HG02981 (cell line): ENCODE results near the gene MBL2.

Experiments
- ATAC-seq: cut with Tn5 transposase; IDR thresholded peaks from one replicate; pipeline ENCODE4 v1.9.1; 2021; ENCODE audit warnings: mild to moderate bottlenecking, moderate library complexity; ENCODE audit not compliant: unreplicated experiment

The MBL2 gene

DNA sequence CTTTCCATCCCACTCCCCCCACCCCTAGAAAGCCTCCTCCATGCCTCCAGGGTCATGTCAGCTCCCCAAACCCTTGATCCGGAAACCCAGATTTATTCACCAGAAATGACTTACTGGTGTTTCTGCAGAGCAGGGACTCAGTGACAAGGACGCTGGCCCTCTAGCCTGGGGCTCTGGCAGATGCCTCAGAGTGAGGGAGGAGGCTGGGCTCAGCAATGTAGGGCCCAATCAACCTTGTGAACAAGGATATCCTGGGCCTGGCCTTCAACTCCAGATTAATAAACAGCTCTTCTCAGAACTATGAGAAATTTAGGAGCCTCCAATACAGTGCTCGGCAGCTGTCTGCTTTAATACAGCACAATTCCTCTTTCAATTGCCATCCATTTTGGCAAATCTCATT, at the start of gene MBL2:
Gene MBL2 (minus strand): TSS at position 162 of the 400 bp plus-strand sequence. CDS start 1,149 bp downstream, outside the sequence.
- no peak for ATAC-seq

DNA sequence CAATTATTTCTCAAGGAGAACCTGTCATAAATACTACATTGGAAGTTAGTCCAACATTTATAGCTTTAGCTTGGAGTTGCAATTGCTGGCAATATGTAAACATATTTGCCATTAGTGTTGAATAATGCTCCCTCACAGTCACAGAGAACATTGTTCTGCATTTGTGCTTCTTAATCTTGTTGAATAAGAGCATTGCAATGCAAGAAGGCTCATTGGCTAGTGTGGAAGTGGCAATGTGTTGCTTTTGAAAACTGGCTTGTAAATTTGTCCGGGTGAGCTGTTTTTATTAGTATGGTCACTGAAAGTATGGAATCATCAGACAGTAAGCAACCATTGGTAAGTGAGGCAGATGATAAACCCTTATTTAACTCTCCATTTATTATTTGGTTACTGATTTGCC, 47.7 kb upstream of the MBL2 start:
- ATAC-seq, result no peak

DNA sequence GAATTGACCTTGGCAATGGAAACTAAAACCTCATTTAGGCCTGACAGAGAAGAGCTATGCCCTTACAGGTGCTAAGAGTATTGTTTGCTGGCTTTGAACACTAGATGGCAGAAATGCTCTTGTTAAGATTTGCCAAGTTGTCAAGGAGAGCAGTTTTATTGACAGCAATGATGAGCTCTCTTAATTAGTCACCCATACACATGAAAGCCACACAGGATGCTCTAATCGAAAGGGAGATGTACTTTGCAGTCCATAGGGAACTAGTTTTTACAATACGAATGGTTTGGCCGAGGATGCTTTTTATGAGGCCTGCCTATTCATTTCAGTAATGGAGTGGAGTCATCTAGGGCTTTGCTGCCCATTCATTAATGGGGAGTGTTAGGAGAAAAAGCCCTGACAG, 45.4 kb upstream of the MBL2 start:
- peak; percentile 99 for ATAC-seq

DNA sequence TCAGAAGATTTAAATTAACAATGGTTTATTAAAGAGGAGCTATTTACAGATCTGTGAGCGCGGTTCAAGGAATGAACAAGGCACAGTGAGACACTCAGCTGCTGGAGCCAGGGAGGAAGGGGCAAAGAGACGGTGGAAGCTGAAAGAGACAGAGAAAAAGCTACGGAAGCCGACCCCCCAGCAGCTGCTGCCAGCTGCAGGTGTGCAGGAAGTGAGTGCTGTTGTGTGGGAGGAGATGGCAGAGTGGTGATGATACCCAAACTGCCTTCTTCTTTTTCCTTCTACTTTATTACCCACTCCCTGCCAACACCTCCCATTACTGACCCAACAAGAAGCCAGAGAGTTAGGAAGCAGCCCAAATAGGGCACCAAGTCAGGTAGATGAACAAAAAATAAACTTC, 41.9 kb upstream of the MBL2 start:
- ATAC-seq, result no peak

DNA sequence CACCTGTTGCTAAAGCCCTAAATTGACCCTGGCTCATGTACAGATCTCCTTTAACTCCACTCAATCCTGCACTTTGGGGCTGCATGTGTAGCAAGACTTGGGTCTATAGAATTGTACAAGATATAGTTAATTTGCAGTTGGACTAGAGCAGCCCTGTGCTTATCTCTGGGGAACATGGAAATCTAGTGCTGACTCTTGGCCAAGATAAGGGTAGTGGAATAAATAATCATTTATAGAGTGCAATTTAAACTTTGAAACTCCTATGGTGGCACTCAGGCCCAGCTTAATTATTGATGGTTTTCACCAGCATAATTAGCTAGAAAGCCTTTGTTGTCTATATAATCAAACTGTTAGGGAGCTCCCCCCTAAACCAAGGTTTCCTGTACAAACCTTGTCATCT, 39.2 kb upstream of the MBL2 start:
- ATAC-seq, result no peak

DNA sequence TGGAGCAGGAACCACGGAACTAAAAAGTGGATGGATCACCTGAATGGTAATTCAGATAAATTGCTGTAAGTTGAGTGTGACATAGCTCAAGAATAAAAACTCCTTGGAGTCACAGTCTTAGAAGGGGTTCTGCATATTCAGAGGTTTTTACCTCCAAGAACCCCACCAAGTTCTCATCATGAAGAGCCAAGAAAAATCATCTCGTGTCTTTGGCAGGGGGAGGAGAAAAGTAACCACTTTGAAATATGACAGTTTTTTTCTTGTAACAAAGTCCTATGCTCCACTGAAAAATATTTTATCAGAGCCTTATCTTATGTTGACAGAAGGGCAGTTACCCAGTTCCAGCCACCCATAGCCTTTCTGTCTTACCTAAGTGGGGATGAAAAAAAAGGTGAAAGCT, 38.2 kb upstream of the MBL2 start:
- no peak for ATAC-seq

DNA sequence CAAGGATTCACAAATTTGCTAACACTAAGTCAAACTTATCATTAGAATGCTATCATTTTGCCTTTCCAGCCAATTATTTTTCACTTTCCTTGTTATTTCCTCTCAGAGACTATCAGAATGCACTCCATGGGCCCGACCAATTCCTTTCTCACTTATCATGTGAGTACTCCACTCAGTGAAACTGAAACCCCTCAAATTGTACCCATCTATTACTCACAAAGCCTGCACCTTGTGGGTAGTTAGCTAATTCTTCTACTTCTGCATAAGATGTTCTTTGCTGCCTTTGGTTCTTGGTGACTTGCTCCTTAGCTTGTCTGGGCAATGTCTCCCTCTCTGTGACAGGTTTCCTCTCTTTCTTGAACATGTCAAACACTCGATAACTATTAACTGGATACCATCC, 35.2 kb upstream of the MBL2 start:
- peak; percentile 56 for ATAC-seq

DNA sequence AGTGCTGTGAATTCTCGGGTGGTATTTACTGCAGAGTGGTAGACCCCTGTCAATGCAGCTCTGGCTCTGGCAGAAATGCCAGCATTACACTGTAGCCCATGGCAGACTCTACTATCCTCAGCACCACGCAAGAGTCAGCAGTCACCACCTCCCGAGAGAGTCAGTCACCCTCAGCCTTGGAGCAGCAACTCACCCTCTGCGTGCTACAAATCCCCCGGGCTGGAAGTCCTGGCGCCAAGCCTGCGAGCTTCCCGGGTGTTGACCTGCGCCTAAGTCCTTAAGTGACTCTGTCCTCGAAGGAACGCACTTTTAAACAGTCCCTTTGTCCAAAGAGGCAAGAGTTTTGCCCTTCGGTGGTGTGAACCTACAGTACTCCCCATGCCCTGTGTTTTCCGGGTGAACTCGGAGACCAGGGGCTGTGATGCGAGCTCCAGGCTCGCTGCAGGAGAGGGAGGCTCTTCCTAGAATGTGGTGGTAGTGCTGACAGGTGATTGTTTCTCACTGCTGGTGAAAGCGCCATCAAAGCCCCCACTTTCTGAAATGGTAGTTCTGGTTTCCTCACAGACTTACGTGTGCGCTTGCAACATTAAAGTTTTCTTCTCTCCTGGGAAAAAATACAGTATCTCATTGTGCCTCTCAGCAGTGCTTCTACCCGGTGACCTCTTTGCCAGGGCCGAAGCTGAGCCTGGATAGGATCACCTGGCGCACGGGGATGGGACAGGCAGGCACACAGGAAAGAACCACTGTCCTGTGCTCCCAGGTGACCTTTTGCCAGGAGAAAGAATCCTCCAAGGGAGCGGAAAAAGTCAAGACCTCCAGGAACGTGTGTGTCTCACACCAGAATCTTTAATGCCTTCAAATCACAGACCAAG, 33.1 kb upstream of the MBL2 start:
- ATAC-seq, result no peak

DNA sequence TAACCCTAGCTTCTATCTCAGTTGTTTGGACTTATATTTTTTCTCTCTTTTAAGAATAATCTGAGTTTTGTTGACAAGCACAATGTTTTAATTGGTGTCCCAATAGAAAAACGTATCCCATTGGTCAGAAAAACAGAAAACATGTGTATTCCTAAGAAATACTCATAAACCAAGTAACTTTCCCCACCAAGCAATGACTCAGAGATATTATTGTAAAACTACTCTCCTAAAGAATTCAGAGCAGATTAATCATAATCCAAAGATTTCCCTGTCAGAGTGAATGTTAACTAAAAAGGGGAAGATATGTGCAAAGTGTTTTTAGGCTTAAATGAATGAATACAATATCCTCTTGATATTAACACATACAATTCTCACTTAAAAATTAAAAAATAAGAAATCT, 29.4 kb upstream of the MBL2 start:
- no peak for ATAC-seq

DNA sequence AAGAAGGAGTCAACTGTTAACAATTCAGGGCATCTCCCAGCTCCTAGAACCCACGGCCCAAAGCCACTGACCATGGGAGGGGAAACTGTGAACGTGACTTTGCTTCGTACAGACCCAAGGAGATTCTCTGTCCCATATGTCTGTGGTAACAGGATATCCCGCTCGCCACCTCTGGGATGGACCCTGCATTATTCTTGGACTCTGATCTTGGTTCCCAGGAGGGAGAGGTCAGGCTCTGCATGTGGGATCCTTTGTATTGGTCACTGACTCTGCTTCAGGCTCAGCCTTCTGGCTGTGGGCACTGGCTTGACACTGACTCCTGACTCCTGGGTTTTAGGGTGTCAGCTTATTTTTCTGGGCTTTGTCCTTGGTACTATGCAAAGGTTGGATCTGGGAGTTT, 13.5 kb upstream of the MBL2 start:
- no peak for ATAC-seq

DNA sequence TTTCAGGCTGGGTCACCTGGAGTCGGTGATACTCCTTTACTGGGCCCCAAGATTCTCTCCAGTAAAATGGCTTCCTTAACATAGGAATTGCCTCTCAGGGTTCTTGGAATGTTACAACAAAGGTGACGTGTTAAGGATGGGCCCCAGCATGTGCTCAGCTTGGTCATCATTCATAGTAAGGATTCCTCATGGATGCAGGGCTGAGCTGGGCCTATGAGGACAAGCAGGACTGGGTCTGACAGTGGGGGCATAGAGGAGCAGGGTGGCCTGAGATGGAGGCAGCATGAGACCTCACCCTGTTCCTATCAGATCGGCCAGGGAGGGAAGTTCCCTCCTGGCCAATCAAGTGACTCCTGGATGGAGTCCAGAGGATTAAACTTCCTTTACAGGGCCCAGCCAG, 12.8 kb upstream of the MBL2 start:
- ATAC-seq, result no peak

DNA sequence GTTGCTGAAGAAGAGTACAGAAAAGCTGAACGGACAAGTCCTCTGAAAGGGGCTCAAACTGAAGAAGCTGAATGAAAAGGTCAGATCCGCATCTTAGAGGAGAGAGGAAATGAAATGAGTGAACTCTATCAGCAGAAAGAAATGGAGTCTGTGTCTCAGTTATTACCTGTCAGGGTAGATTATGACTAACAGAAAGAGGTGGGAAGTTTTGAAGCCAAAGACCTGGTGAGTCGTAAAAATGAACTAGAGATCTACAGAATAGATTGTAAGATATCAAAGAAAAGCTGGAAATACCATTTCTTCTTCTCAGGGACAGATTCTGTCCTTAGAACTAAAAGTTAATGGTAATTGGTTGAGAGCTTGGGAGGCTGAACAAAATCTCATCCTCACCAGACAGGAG, 11.1 kb upstream of the MBL2 start:
- ATAC-seq, result no peak

DNA sequence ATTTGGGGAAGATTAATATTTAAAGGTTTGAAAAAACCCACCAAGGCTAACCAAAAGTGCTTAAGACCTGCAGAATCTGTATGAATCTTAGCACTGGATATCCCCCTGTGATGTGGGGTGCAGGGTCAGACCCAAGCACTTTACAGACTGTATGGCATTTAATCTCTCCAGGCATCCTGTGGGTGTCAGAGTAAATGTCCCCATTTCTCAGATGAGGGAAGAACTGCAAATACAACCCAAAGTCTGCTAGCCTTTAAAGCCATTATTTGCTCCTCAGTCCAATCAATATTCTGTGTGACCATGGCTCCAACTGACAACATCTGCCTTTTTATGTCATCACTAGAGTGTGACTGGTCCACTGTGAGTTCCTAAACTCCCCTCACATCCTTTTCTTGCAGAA, 10.0 kb upstream of the MBL2 start:
- no peak for ATAC-seq

DNA sequence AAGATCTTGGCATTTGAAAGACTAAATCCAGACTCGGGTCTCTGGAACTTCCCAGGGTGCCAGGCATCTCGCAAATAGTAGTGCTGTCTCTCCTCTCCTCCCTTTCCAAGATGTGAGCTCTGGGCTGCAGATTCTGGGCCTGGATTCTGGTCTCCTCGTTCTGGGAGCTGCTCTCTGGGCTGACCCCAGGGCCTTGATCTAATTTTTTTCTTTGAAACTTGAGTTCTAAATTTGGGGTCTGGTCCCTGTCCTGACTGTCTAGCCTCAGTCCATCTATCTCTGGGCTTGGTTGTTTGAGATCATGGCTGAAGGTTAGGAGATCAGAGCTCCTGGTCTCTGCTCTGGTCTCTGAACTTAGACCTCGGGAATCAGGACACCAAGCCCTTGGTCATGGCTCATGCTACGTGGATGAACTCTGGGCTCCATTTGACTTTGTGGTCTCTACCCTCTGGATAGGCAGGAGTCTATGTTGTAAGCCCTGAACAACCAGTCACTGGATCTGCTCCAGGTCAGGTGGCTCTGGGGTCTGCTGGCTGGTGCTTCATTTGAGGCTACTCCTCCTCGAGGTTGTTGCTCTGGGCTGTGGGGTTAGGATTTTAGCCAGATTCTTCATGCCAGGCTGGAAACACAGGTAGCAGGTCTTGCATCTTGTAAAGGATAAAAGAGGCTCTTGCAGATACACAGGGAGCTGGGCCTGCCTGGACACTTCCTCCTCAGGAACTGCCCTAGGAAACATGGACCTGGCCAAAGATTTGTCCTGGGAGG, 8.0 kb upstream of the MBL2 start:
- ATAC-seq, result peak; percentile 17

DNA sequence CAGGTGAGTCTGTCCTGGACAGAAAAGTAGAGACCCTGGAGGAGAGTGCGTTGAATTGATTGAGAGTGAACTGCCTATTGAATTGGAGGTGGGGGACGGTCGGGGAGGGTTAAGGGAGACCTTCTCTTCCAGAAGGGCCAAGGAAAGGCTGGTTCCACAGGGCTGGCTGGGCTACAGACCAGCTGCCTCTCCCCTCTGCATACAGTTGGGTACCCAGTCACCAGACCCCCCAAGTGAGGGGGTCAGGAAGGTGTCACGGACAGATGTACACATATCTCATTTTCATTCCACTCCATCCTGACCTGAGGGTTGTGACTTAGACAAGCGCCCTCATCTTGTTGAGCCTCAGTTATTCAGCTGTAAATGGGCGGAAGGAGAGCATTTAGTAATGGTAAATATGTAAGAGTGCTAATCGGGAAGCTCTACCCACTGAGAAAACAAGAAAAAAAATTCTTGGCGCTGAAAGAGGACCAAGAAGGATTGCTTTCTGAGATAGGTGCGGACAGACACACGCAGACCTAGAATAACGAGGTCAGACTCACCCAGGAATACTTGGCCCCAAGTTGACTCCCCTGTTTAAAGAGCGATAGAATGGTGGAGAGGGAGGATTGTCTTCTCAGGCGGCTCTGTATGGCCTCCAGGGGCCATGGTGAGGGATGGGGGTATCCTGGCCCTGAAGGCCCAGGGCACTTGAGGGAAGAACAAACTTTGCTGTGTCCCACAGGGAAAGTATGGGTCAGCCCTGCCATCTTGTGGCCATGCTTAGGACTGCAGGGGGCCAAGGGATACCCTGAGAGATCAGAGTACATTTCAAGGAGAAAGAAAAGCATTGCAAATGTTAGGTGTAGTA, 7.2 kb upstream of the MBL2 start:
- peak; percentile 91 for ATAC-seq

DNA sequence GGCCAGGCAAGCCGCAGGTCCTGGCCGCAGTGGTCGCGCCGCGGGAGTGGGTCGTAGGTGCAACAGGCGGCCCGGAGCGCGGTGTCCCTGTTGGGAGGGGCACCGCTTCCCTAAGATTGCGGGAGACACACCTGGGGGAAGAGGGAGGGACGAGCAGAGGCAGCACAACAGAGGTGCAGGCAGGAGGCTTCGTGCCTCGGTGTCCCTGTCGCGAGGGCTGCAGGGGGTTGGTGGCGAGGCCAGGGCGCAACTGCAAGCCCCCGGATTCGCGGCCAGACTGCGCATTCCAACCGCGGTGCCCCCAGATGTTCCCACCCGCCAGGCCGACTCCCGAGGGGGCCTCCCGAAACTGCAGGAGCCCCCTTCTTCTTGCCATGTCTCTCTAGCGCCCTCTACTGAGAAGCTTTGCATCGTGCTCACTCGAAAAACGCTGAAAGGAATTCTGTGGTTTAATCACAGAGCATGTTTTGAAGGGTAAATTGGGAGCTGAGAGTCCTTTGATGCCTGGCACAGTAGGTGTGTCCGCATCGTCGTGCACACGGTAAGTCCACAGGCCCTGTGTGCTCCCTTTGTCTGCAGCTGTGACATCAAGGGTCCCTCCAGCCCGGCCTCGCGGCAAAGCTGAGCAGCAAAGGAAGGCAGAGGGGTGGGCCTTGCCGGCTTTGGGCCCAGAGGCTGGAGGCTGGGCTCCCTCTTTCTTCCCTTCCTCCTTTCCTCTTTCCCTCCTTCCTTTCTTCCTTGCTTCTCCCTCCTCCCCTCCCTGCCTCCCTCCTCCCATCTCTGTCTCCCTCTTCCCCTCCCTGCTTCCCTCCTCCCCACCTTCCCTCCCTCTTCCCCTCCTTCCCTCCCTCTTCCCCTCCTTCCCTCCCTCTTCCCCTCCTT, 6.2 kb upstream of the MBL2 start:
- ATAC-seq, result no peak

DNA sequence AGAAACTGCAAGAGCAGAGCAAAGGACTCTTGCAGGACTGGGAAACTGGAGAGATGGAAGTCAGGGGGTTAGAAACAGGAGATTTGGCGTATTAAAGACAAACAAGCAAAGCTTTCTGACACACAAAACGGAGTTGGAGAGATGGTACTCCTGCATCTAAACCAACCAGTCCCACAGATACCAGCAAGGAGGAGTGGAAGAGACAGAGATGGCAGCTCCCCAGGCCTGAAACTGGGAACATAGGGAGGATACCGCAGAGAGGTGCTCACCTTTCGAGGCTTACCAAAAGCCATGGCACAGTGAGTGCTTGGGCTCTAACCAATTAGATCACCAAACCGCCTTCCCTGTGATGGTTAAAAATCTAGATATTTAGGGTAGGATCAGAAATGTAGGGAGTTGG, 4.8 kb upstream of the MBL2 start:
- ATAC-seq, result no peak

DNA sequence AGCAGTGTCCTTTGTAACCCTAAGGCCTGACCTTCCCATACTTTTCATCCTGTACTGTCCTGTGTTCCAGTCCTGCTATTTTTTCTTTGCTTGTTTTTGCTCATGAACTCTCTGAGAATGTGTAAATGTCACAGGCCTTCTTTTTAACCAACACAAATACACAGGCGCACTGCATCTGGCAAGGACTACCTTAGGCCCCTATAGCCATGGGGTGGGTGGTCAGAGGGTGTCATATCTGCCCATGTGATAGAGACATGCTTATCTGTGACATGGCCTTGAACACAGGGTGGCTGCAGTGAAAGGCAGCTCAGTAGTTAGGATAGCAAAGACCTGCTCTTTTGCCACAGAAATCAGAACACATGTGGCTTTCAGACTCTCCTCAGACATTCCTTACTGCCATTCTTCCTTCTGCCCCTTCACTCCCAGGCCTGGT, 3.9 kb upstream of the MBL2 start:
- no peak for ATAC-seq

DNA sequence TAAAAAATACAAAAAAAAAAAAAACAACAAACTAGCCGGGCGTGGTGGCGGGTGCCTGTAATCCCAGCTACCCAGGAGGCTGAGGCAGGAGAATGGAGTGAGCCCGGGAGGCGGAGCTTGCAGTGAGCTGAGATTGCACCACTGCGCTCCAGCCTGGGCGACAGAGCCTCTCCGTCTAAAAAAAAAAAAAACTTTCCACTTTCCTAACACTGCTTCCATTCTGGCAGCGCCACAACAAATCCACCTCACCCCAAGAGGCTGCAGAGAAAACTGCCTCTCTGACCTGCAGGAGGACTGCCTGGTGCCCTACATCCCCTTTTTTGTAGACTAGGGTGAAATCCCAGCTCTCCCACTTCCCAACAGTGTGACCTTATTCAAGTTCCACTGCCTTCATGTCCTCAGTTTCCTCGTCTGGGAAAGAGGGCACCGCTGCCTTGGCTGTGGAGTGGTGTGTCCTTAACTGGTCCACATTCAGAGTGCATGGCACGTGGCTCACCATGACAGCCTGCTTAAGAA, 2.6 kb upstream of the MBL2 start:
- ATAC-seq, result no peak

DNA sequence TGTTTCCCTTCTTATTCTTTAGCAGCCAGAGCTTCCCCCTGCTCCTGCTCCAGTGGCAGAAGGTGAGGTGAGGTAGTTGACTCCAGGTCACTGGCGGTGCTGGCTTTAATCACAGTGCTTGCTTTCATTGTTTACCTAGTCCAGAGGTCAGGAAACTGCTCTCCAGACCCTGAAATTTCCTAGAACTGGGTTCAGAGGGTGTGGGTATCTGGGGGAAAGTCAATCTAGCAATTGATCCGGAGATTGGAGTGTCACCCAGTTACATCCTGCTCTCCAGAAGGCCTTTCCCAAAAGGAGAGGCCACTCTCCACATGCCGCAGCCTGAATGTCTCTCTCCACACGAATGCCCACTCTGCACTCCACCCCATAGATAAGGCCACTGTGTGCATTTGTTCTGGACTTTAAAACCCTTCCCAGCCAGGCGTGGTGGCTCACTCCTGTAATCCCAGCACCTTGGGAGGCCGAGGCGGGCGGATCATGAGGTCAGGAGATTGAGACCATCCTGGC, 2.1 kb upstream of the MBL2 start:
- no peak for ATAC-seq
